ENCODE measurements around the gene LAMTOR3. TPM values are rescaled to one million over a fixed set of nuclear protein-coding genes. Genes with fewer than 3 reads are reported as not detected.

The LAMTOR3 gene
- total and polyA plus RNA-seq, 4 experiments from 2014 or later, result 24.2 to 45.6 (median 28.0) TPM

DNA sequence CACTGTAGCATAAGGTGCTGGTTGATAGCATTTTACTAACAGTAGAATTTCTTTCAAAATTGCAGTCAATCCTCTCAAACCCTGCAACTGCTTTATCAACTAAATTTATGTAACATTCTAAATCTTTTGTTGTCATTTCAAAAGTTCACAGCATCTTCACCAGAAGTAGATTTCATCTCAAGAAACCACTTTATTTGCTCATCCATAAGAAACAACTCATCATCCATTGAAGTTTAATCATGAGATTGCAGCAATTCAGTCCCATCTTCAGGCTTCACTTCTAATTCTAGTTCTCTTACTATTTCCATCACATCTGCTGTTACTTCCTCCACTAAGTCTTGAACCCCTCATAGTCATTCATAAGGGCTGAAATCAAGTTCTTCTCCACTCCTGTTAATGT lies 21.7 kb downstream of the LAMTOR3 start:
- Mint-ChIP-seq H3K9me3 (no peaks in the 10 kb centered on the region), H3K27ac (peak overlapping the region in 2 of 7 donors; percentile 18 to 73), H3K4me3 (no peak overlapping the region), H3K4me1 (peaks cover 0 to 3% (median 0%) of the 10 kb centered on the region in 4 donors), H3K36me3 (peaks cover 23 to 33% of the 10 kb centered on the region in 2 donors), H3K27me3 (no peaks in the 10 kb centered on the region)
- H3K36me3 ChIP-seq (ENCODE audit: insufficient read depth, low read length), result peaks cover 4% of the 10 kb centered on the region
- H3K4me1 ChIP-seq (ENCODE audit: insufficient read depth, low read length), result no peaks in the 10 kb centered on the region
- H3K4me3 ChIP-seq (ENCODE audit: low read length in 2 of 2), result no peak overlapping the region
- DNase-seq, result no peak
- intact Hi-C loops (cut with micrococcal nuclease), result no loop called here
- H3K27me3 ChIP-seq (ENCODE audit: insufficient read depth, low read length), result no peaks in the 10 kb centered on the region
- CTCF ChIA-PET (ENCODE audit: partially characterized antibody), result interaction anchor here (1.0 kb wide), 1 partner anchor 61 kb away, joined by 5 read pairs; no protein-coding TSS in a partner anchor
- POLR2A ChIA-PET (ENCODE audit: partially characterized antibody), result no interaction called here
- no peaks in the 10 kb centered on the region for H3K9me3 ChIP-seq (ENCODE audit: control insufficient read depth in 1 of 2, low read length in 2 of 2)
- H3K27ac ChIP-seq (ENCODE audit: low read depth, low read length), result no peak overlapping the region

DNA sequence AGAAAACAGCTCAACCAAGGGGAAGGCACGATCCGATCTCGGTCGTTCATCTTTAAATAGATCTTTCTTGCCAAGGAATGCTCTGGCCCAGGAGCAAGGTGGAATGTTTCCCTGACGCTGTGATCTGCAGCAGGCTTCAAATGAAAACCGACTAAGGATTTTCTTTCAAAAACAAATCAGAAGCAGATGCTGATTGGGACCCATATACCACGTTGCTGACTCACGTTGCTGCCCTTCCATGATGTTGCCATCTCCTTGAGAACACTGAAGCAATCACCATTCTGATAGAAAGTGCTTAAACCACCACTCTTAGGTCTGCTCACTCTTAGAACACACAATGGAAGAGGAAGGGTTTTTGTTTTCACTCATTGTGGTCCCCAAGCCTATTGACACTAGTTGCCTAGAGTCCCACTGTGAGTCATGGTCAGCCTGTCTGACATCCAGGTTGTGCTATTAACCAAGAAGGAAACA lies 26.1 kb downstream of the LAMTOR3 start:
- intact Hi-C loops (cut with micrococcal nuclease), result no loop called here
- POLR2A ChIA-PET (ENCODE audit: partially characterized antibody), result no interaction called here
- peaks cover 48 to 52% of the 10 kb centered on the region in 2 donors for H3K36me3 Mint-ChIP-seq

DNA sequence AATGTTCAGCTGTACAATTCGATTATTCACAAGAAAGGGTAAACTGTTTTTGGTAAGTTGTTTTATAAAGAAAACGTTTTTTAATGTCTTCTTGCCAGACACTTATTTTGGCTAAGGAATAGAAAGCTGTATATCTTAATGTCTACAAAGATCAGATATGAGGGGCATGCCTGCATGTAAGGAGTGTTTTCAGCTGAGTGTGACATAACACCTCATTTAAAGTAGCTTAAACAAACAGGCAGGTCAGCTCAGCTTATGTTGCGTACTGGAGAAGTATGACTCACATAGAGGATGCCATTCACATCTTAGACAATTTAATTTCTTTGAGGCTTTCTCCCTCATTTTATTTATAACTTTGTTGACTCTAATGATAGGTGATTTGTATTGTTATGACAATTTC lies 30.4 kb downstream of the LAMTOR3 start:
- Mint-ChIP-seq H3K9me3 (no peaks in the 10 kb centered on the region), H3K27ac (no peak overlapping the region), H3K27me3 (no peaks in the 10 kb centered on the region), H3K36me3 (peaks cover 45 to 58% of the 10 kb centered on the region in 2 donors), H3K4me1 (peaks cover 0 to 8% (median 3%) of the 10 kb centered on the region in 4 donors), H3K4me3 (no peak overlapping the region)
- Histone ChIP-seq H3K27ac (ENCODE audit: low read depth, low read length) (no peak overlapping the region), H3K9me3 (ENCODE audit: control insufficient read depth in 1 of 2, low read length in 2 of 2) (no peaks in the 10 kb centered on the region), H3K4me3 (ENCODE audit: low read length in 2 of 2) (no peak overlapping the region), H3K27me3 (ENCODE audit: insufficient read depth, low read length) (no peaks in the 10 kb centered on the region), H3K4me1 (ENCODE audit: insufficient read depth, low read length) (peaks cover 7% of the 10 kb centered on the region), H3K36me3 (ENCODE audit: insufficient read depth, low read length) (peaks cover 17% of the 10 kb centered on the region)
- POLR2A ChIA-PET (ENCODE audit: partially characterized antibody), result no interaction called here
- intact Hi-C loops (cut with micrococcal nuclease), result no loop called here
- CTCF ChIA-PET (ENCODE audit: partially characterized antibody), result interaction anchor here (3.3 kb wide), 1 partner anchor 52 kb away, joined by 9 read pairs; no protein-coding TSS in a partner anchor
- DNase-seq, result no peak

More for the DNA sequence above, 26.1 kb downstream of the LAMTOR3 start:
- H3K27me3 Mint-ChIP-seq, result no peaks in the 10 kb centered on the region
- H3K4me3 ChIP-seq (ENCODE audit: low read length in 2 of 2), result no peak overlapping the region
- no peak overlapping the region for H3K27ac ChIP-seq (ENCODE audit: low read depth, low read length)
- H3K27ac Mint-ChIP-seq, result peak overlapping the region in 1 of 7 donors; percentile 19
- no peak overlapping the region for H3K4me3 Mint-ChIP-seq
- H3K27me3 ChIP-seq (ENCODE audit: insufficient read depth, low read length), result no peaks in the 10 kb centered on the region
- H3K4me1 ChIP-seq (ENCODE audit: insufficient read depth, low read length), result no peaks in the 10 kb centered on the region
- H3K9me3 ChIP-seq (ENCODE audit: control insufficient read depth in 1 of 2, low read length in 2 of 2), result no peaks in the 10 kb centered on the region
- peaks cover 17% of the 10 kb centered on the region for H3K36me3 ChIP-seq (ENCODE audit: insufficient read depth, low read length)
- CTCF ChIA-PET (ENCODE audit: partially characterized antibody), result interaction anchor here (0.5 kb wide), 1 partner anchor 52 kb away, joined by 3 read pairs; no protein-coding TSS in a partner anchor
- no peak for DNase-seq
- no peaks in the 10 kb centered on the region for H3K9me3 Mint-ChIP-seq
- H3K4me1 Mint-ChIP-seq, result peaks cover 0 to 3% (median 0%) of the 10 kb centered on the region in 4 donors

- peaks cover 11 to 17% (median 12%) of the 10 kb centered on the region in 4 donors for H3K4me1 Mint-ChIP-seq
- Histone ChIP-seq H3K4me3 (ENCODE audit: low read length in 2 of 2) (no peak overlapping the region), H3K4me1 (ENCODE audit: insufficient read depth, low read length) (peaks cover 18% of the 10 kb centered on the region), H3K27me3 (ENCODE audit: insufficient read depth, low read length) (no peaks in the 10 kb centered on the region), H3K36me3 (ENCODE audit: insufficient read depth, low read length) (peaks cover 12% of the 10 kb centered on the region), H3K27ac (ENCODE audit: low read depth, low read length) (no peak overlapping the region), H3K9me3 (ENCODE audit: control insufficient read depth in 1 of 2, low read length in 2 of 2) (no peaks in the 10 kb centered on the region)
- H3K27ac Mint-ChIP-seq, result peak overlapping the region in 1 of 7 donors; percentile 59
- intact Hi-C loops (cut with micrococcal nuclease), result loop anchor here (2.0 kb wide), 1 partner anchor 17 kb away; no protein-coding TSS in a partner anchor
- peaks cover 43 to 52% of the 10 kb centered on the region in 2 donors for H3K36me3 Mint-ChIP-seq
- CTCF ChIA-PET (ENCODE audit: partially characterized antibody), result no interaction called here
- H3K4me3 Mint-ChIP-seq, result no peak overlapping the region
- H3K9me3 Mint-ChIP-seq, result no peaks in the 10 kb centered on the region
- DNase-seq, result no peak
- POLR2A ChIA-PET (ENCODE audit: partially characterized antibody), result no interaction called here
- H3K27me3 Mint-ChIP-seq, result no peaks in the 10 kb centered on the region
Observed at GRCh38 chr4:99861120-99861905, 32.9 kb downstream of the LAMTOR3 start.

GRCh38 chr4:99860521-99860920 lies 33.7 kb downstream of the LAMTOR3 start:
- Histone ChIP-seq H3K27me3 (ENCODE audit: insufficient read depth, low read length) (no peaks in the 10 kb centered on the region), H3K27ac (ENCODE audit: low read depth, low read length) (no peak overlapping the region), H3K9me3 (ENCODE audit: control insufficient read depth in 1 of 2, low read length in 2 of 2) (no peaks in the 10 kb centered on the region), H3K4me3 (ENCODE audit: low read length in 2 of 2) (no peak overlapping the region), H3K36me3 (ENCODE audit: insufficient read depth, low read length) (peaks cover 7% of the 10 kb centered on the region), H3K4me1 (ENCODE audit: insufficient read depth, low read length) (peaks cover 25% of the 10 kb centered on the region)
- Mint-ChIP-seq H3K4me1 (peaks cover 17 to 25% (median 19%) of the 10 kb centered on the region in 4 donors), H3K27me3 (no peaks in the 10 kb centered on the region), H3K36me3 (peaks cover 37 to 47% of the 10 kb centered on the region in 2 donors), H3K9me3 (no peaks in the 10 kb centered on the region), H3K27ac (no peak overlapping the region), H3K4me3 (no peak overlapping the region)
- ChIA-PET CTCF (ENCODE audit: partially characterized antibody) (no interaction called here), POLR2A (ENCODE audit: partially characterized antibody) (no interaction called here)
- intact Hi-C loops (cut with micrococcal nuclease), result loop anchor here (2.0 kb wide), 1 partner anchor 16 kb away; no protein-coding TSS in a partner anchor
- DNase-seq, result no peak

DNA sequence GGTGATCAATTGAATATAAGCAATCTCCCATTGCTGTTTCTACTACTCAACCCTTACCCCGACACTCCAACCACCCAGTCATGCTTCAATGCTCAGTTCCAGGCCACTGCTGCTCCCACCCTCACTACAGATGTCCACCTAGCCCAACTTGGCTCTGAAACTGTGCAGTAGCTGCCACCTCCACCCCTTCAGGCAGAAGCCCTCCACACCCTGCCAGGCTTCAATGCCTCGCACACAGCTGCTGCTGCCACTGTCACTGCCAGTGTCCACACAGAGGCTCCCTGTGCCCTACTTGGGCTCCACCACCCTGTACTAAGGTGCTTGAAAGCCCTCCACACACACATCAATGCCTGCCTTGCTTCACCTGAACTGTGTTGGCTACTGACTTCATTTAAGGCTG lies 34.6 kb downstream of the LAMTOR3 start:
- Histone ChIP-seq H3K4me1 (ENCODE audit: insufficient read depth, low read length) (peaks cover 32% of the 10 kb centered on the region), H3K36me3 (ENCODE audit: insufficient read depth, low read length) (peaks cover 5% of the 10 kb centered on the region), H3K9me3 (ENCODE audit: control insufficient read depth in 1 of 2, low read length in 2 of 2) (no peaks in the 10 kb centered on the region), H3K4me3 (ENCODE audit: low read length in 2 of 2) (no peak overlapping the region), H3K27ac (ENCODE audit: low read depth, low read length) (no peak overlapping the region), H3K27me3 (ENCODE audit: insufficient read depth, low read length) (no peaks in the 10 kb centered on the region)
- Mint-ChIP-seq H3K4me3 (peak overlapping the region in 1 of 8 donors; percentile 50), H3K27ac (peak overlapping the region in 1 of 7 donors; percentile 76), H3K4me1 (peaks cover 21 to 32% (median 27%) of the 10 kb centered on the region in 4 donors), H3K9me3 (no peaks in the 10 kb centered on the region), H3K27me3 (no peaks in the 10 kb centered on the region), H3K36me3 (peaks cover 35 to 42% of the 10 kb centered on the region in 2 donors)
- intact Hi-C loops (cut with micrococcal nuclease), result loop anchor here (2.0 kb wide), 1 partner anchor 15 kb away; no protein-coding TSS in a partner anchor
- ChIA-PET POLR2A (ENCODE audit: partially characterized antibody) (interaction anchor here (1.4 kb wide), 1 partner anchor 13 kb away, joined by 4 read pairs; no protein-coding TSS in a partner anchor), CTCF (ENCODE audit: partially characterized antibody) (interaction anchor here (1.8 kb wide), 1 partner anchor 48 kb away, joined by 4 read pairs; no protein-coding TSS in a partner anchor)
- DNase-seq, result no peak

DNA sequence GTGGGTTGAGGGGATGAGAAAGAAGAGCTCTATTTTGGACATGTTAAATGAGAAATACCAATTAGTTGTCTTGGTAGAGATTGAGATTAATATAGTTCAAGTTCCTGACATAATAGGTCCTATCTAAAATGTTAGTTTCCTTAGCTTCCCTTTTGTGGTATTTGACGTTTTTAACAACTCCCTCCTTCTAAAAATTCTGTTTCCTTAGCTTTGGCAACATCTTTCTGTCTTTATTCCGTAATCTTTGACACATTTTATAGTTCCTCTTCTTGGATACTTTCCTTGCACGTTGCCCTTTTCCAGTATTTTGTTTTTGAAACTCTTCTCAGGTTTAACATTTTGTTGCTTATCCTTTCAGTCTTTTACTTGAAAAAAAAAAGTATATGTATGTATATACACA lies 36.9 kb downstream of the LAMTOR3 start:
- H3K27ac ChIP-seq (ENCODE audit: low read depth, low read length), result no peak overlapping the region
- H3K4me3 ChIP-seq (ENCODE audit: low read length in 2 of 2), result no peak overlapping the region
- Mint-ChIP-seq H3K27ac (peak overlapping the region in 4 of 7 donors; percentile 4 to 85 (median 66)), H3K4me1 (peaks cover 21 to 44% (median 30%) of the 10 kb centered on the region in 4 donors), H3K9me3 (no peaks in the 10 kb centered on the region), H3K27me3 (no peaks in the 10 kb centered on the region), H3K36me3 (peaks cover 37 to 39% of the 10 kb centered on the region in 2 donors), H3K4me3 (peak overlapping the region in 1 of 8 donors; percentile 67)
- H3K9me3 ChIP-seq (ENCODE audit: control insufficient read depth in 1 of 2, low read length in 2 of 2), result no peaks in the 10 kb centered on the region
- no peak for DNase-seq
- H3K36me3 ChIP-seq (ENCODE audit: insufficient read depth, low read length), result no peaks in the 10 kb centered on the region
- H3K4me1 ChIP-seq (ENCODE audit: insufficient read depth, low read length), result peaks cover 35% of the 10 kb centered on the region
- POLR2A ChIA-PET (ENCODE audit: partially characterized antibody), result interaction anchor here (1.0 to 2.5 kb wide), 2 partner anchors 24 to 40 kb away, joined by 3 to 13 read pairs; partner anchors contain the start of gene DAPP1
- intact Hi-C loops (cut with micrococcal nuclease), result no loop called here
- no peaks in the 10 kb centered on the region for H3K27me3 ChIP-seq (ENCODE audit: insufficient read depth, low read length)
- CTCF ChIA-PET (ENCODE audit: partially characterized antibody), result interaction anchor here (1.0 to 3.6 kb wide), 6 partner anchors 20 to 93 kb away, joined by 3 to 19 read pairs (median 6); partner anchors contain the start of gene H2AZ1
